ES-I3 (cell line): Measurements from ENCODE around the gene GPR137B.

Experiments
- H3K36me3 ChIP-seq: 2 replicates; pipeline ENCODE4 v1.6.1; 2013; ENCODE audit warnings: mild to moderate bottlenecking, low read length, control low read depth, moderate library complexity; ENCODE audit not compliant: insufficient read depth
- H3K4me1 ChIP-seq: 2 replicates; pipeline ENCODE4 v1.6.1; 2013; ENCODE audit warnings: mild to moderate bottlenecking, control low read depth, low read length; ENCODE audit not compliant: insufficient read depth
- H3K9ac ChIP-seq: 2 replicates; pipeline ENCODE4 v1.6.1; 2013; ENCODE audit warnings: low read depth, mild to moderate bottlenecking, low read length, moderate library complexity
- H3K9me3 ChIP-seq: 2 replicates; pipeline ENCODE4 v1.6.1; 2013; ENCODE audit warnings: mild to moderate bottlenecking, low read length, moderate library complexity; ENCODE audit not compliant: control insufficient read depth, insufficient read depth

The GPR137B gene

DNA sequence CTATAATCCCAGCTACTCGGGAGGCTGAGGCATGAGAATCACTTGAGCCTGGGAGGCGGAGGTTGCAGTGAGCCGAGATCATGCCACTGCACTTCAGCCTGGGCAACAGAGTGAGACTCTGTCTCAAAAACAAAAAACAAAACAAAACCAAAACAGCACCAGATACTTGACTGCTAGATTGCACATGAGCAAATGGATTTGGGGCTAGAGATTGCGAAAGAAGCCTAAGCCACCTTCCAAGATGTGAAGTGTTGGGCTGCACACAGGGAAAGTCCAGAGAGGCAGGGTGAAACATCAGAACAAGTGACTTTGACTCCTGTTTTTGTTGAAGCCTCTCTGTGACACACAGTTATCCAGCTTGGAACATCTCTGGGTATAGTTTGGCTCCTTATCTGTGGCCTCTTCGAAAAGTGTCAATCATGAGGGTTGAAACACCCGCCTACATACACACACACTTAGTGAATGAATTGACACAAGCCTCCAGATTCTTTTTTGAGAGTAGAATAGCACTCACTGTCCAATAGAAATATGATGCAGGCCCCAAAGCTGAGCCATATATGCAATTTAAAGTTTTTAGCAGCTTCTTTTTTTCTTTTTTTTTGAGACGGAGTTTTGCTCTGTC is 34.2 kb upstream of the GPR137B start:
- Histone ChIP-seq H3K9me3 (no peaks in the 10 kb centered on the region), H3K36me3 (no peaks in the 10 kb centered on the region), H3K9ac (no peak overlapping the region), H3K4me1 (no peaks in the 10 kb centered on the region)

DNA sequence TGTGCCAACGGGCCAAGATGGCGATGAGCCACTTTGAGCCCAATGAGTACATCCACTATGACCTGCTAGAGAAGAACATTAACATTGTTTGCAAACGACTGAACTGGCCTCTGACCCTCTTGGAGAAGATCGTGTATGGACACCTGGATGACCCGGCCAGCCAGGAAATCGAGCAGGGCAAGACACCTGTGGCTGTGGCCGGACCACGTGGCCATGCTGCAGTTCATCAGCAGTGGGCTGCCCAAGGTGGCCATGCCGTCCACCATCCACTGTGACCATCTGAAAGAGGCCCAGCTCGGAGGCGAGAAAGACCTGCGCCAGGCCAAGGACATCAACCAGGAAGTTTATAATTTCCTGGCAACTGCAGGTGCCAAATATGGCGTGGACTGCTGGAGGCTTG is 32.2 kb upstream of the GPR137B start:
- Histone ChIP-seq H3K9ac (no peak overlapping the region), H3K4me1 (no peaks in the 10 kb centered on the region), H3K9me3 (no peaks in the 10 kb centered on the region), H3K36me3 (no peaks in the 10 kb centered on the region)

DNA sequence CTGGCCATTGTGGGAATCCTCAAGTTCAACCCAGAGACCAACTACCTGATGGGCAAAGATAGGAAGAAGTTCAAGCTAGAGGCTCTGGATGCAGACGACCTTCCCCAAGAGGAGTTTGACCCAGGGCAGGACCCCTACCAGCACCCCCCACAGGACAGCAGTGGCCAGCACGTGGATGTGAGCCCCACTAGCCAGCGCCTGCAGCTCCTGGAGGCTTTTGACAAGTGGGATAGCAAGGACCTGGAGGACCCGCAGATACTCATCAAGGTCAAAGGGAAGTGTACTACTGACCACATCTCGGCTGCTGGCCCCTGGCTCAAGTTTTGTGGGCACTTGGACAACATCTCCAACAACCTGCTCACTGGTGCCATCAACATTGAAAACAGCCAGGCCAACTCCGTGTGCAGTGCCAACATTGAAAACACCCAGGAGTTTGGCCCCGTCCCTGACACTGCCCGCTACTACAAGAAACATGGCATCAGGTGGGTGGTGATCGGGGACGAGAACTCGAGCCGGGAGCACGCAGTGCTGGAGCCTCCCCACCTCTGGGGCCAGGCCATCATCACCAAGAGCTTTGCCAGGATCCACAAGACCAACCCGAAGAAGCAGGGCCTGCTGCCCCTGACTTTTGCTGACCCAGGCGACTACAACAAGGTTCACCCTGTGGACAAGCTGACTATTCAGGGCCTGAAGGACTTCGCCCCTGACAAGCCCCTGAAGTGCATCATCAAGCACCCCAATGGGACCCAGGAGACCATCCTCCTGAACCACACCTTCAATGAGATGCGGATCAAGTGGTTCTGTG is 30.6 kb upstream of the GPR137B start:
- no peaks in the 10 kb centered on the region for H3K4me1 ChIP-seq

DNA sequence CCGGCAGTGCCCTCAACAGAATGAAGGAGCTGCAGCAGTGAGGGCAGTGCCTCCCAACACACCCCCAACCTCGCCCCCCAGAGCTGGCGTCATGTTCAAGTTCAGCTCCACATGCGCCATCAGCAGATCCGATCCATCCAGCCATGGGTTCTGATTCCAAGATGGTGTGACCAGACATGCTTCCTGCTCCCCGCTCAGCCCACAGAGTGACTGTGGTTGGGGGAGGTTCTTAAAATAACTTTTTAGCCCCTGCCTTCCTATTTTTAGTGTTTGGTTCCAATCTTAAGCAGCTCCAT is 30.1 kb upstream of the GPR137B start:
- H3K4me1 ChIP-seq = no peaks in the 10 kb centered on the region

More for the DNA sequence above, 30.6 kb upstream of the GPR137B start:
- no peaks in the 10 kb centered on the region for H3K9me3 ChIP-seq
- no peak overlapping the region for H3K9ac ChIP-seq
- H3K36me3 ChIP-seq = no peaks in the 10 kb centered on the region

DNA sequence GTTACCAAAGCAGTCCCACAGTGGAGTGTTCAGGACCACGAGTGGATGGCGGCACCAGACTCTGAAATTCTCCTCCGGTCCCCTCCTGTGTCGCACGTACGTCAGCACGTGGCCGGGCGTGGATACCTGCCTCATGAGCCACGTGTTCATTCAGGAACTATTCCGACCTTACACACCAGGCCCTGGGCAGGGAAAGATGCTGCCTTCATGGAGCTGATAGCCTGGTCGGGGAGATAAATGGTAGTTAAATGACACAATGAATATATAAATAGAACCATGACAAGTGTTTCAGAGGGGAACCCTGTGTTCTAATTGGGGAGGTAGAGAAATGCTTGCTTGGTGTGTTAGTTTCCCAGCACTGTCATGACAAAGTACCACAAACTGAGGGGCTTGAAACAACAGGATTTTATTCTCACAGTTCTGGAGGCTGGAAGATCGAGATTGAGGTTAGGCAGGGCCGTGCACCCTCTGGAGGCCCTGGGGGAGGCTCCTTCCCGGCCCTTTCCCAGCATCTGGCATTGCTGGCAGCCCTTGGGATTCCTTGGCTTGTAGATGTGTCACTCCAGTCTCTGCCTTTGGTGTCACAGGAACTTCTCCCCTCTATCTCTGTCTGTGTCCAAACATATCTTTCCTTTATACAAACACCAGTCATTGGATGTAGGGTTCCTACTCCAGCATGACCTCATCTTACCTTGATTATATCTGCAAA is 28.9 kb upstream of the GPR137B start:
- Histone ChIP-seq H3K9ac (no peak overlapping the region), H3K9me3 (no peaks in the 10 kb centered on the region), H3K36me3 (no peaks in the 10 kb centered on the region), H3K4me1 (no peaks in the 10 kb centered on the region)

More for the DNA sequence above, 30.1 kb upstream of the GPR137B start:
- H3K36me3 ChIP-seq = no peaks in the 10 kb centered on the region
- H3K9me3 ChIP-seq = no peaks in the 10 kb centered on the region
- H3K9ac ChIP-seq = no peak overlapping the region

DNA sequence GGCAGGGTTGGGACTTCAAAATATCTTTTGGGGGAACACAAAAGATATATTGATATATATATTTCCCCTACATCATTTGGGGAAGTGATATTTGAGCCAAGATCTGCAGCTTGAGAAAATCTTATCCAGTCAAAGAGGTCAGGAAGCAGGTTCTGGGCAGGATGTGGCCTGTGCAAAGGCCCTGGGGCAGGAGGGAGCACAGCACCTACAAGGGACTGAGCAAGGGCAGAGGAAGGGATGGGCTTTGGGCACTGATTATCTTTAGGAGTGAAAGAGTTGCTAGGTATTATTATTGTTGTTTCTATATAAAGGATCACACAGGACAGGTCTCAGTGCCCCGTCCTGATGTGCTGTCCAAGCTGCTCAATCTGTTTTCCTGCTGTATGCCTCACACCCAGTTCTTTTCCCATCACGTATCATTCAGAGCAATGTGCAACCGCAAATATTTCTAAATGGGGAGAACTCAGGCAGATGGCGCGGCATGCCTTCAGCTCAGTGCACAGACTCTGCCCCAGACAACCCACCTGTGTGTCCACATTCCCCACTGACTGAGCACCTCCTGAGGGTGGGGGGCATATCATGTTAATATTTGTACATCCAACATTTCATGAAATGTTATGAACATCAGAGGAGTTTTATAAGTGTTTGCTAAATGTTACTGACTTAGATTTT is 28.1 kb upstream of the GPR137B start:
- Histone ChIP-seq H3K4me1 (no peaks in the 10 kb centered on the region), H3K36me3 (no peaks in the 10 kb centered on the region), H3K9ac (no peak overlapping the region), H3K9me3 (no peaks in the 10 kb centered on the region)

DNA sequence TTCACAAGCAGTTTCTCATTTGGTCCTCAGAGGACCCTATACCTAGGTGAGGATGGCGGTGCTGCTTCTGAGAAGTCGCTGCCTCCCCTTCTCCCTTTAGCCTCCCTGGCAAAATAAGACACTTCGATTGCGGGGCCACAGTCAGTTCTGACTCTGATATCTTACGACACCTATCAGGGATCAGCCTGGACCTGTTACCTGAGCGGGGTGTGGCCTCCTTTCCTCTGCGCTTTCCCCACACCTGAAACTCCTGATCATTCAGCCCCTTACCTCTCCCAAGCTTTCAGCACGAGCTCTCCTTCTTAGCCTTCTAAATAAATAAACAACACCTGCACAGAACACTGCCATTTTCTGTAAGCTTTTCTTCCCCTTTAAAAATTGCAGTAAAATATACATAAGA is 24.6 kb upstream of the GPR137B start:
- no peak overlapping the region for H3K9ac ChIP-seq
- H3K36me3 ChIP-seq = no peaks in the 10 kb centered on the region
- H3K9me3 ChIP-seq = no peaks in the 10 kb centered on the region; the same call in 1 of the 2 replicates
- H3K4me1 ChIP-seq = no peaks in the 10 kb centered on the region

DNA sequence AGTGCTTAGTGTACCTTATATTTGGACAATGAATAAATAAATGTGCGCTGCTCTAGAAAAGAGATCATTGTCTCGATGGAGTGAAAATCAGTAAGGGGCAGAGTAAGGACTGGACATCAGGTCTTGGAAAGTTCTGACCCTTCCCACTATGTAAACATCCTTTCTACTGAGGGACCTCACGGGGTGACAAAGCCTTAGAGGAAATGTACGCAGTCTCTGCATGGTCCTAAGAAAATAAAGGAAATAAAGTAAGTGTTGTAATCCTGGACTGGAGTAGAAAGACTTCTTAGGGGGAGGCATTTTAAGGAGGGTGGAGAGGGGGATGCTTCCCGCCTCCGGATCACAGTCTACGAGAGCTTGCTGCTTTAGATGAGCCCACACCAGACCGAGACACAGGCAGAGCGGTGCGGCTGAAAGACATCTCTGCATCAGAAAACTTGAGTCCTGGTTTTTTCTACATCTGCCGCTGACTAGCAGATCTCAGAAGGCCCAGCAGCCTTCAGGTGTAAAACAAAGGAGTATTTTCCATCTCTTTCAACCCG is 22.3 kb upstream of the GPR137B start:
- H3K36me3 ChIP-seq = no peaks in the 10 kb centered on the region
- no peak overlapping the region for H3K9ac ChIP-seq
- no peaks in the 10 kb centered on the region; the same call in 1 of the 2 replicates for H3K9me3 ChIP-seq
- no peaks in the 10 kb centered on the region for H3K4me1 ChIP-seq

DNA sequence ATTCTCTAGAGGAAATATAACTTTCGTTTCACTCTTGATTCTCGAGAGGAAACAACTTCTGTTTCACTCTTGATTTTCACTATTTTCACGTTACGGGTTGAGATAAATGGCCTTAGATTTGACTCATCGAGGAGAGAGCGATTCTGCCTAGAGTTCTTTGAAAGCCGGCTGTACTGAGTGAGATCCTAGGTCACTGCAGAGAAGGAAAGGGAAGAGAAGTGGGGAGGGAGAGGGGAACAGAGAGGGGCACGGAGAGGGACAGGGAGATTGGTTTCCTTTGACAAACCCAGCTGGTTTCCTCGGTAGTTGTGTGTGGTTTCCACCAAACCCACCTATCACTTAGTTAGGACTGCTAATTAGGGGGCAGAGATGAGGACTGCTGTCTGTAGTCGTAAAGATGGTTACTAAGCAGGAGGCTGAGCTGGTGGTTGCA is 21.6 kb upstream of the GPR137B start:
- H3K9ac ChIP-seq = no peak overlapping the region
- no peaks in the 10 kb centered on the region for H3K4me1 ChIP-seq
- H3K36me3 ChIP-seq = no peaks in the 10 kb centered on the region
- no peaks in the 10 kb centered on the region; the same call in 1 of the 2 replicates for H3K9me3 ChIP-seq

DNA sequence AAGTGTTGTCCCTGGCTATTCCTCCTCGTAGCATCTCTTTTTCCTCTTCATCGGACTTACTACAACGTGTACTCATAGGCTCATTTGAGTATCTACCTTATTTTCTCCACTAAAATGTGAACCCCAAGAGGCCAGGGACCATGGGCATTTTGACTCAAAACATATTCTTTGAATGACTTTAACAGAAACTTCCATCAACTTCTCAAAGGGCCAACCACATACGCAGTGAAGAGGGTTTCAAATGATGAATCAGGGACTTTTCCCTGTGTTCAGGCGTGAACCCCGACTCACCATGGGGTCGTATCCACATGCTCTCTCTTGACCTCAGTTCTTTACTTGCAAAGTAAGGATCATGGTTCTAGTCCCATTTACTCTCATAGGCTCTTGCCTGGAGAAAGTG is 20.2 kb upstream of the GPR137B start:
- Histone ChIP-seq H3K36me3 (no peaks in the 10 kb centered on the region), H3K4me1 (no peaks in the 10 kb centered on the region), H3K9ac (no peak overlapping the region), H3K9me3 (no peaks in the 10 kb centered on the region; the same call in 1 of the 2 replicates)

DNA sequence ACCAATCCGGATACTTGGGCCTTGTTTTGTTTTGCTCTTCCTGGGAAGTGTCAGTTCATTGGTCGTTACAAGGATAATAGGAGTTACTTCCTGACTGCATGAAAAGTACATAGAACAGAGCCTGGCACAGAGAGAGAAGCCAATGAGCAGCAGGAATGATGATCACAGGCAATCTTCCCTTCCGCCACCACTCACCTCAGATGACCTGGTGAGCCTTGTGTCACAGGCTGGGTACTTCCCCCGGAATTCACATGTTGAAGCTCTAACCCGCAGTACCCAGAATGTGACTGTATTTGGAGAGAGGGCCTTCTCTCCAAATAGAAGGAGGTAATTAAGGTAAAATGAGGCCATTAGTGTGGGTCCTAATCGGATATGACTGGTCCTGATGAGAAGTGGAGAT is 18.8 kb upstream of the GPR137B start:
- Histone ChIP-seq H3K9me3 (no peaks in the 10 kb centered on the region; the same call in 1 of the 2 replicates), H3K4me1 (peaks cover 3% of the 10 kb centered on the region; the same call in 1 of the 2 replicates), H3K9ac (no peak overlapping the region), H3K36me3 (no peaks in the 10 kb centered on the region)

DNA sequence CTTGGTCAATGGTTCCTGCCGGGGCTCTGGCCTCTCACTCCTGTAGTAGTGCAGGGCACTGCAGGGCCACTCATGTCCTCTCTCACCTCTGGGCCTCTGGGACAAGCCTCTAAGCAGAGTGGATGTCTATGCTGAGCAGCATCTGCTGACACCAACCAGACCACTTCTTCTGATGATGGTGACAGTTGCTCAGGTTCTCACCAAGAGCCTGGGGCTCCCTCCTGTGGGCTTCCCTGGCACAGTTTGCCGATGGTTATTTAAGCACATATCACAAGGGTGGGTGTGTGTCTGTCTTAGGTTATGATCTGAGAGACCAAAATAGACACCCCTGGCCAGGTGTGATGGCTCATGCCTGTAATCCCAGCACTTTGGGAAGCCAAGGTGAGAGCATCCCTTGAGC is 17.4 kb upstream of the GPR137B start:
- Histone ChIP-seq H3K9me3 (no peaks in the 10 kb centered on the region; the same call in 1 of the 2 replicates), H3K9ac (no peak overlapping the region), H3K4me1 (peaks cover 15% of the 10 kb centered on the region; the same call in 1 of the 2 replicates), H3K36me3 (no peaks in the 10 kb centered on the region)

DNA sequence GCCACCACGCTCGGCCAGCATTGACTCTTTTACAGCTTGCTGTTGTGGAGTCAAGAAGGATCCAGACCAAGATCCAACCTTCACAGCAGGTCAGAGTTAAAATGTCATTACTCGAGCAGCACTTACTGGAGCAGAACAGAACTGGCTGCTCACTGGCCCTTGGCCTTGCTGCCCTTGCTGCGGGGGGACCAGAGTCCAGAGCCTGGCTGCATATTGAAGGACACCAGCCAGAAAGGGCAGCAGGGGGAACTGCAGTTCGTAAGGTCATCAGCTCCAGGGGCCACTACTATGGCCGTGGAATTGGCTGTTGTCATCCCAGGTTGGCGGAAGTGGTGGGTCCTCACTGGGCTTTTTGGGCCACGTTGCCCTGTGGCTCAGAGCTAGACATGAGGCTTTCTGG is 15.3 kb upstream of the GPR137B start:
- no peak overlapping the region for H3K9ac ChIP-seq
- H3K4me1 ChIP-seq = peaks cover 18% of the 10 kb centered on the region; the same call in 1 of the 2 replicates
- H3K36me3 ChIP-seq = no peaks in the 10 kb centered on the region
- no peaks in the 10 kb centered on the region; the same call in 1 of the 2 replicates for H3K9me3 ChIP-seq

DNA sequence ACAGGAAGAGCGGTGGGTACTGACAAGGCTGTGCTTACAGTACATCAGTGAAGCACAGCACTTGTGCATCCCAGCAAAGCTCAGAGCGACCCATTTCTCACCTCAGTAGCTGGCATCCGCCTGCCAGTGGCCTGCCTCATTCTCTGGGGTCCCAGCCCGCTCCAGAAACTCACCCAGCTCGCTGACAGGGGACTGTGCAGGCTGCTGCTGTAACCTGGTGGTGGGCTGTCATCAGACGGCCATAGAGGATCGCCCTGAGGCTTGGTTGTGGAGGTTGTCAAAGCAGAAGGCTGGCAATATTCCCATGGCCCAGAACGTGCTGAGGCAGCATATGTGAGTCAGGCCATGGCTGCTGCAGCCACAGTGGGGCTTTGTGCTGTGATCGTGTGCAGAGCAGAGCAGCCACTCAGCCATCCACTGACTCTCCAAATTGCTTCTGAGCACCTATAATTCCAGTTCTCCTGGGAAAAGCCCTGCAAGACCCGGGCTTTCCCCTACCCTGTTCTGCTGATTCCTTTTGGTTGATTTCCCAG is 13.6 kb upstream of the GPR137B start:
- Histone ChIP-seq H3K9ac (no peak overlapping the region), H3K9me3 (no peaks in the 10 kb centered on the region), H3K4me1 (peaks cover 18% of the 10 kb centered on the region; the same call in 1 of the 2 replicates), H3K36me3 (no peaks in the 10 kb centered on the region)
